Measurements from ENCODE around the gene ATP5PB.

ATP5PB gene

GRCh38 chr1:111488669-111489068, 39.4 kb downstream of the ATP5PB start:
- no peak for TF ChIP-seq CTCF (IDR thresholded peaks at IDR 0.05; ENCODE audit: low read depth, low read length, missing control alignments)
- no peak for DNase-seq (ENCODE audit: low read depth)
- no peak overlapping the region for H3K4me3 ChIP-seq (ENCODE audit: low read depth, low read length)

DNA sequence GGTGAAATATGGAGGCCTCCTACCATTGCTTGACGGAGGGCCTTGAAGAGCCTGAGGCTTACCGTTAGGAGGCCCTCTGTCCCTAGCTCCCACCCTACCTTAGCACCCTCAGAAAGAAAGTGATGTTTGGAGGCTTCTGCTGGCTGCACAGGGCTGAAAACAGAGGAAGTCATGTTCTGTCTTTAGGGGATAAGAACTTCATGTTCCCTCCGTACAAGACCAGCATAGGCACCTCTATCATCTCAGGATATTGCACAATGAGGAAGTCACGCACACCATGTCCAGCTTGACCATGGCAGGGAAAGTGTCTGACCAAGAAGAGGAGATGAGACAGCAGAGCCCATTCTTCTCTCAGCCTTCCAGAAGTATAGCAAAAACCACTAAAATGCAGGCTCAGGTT, 40.3 kb downstream of the ATP5PB start:
- TF ChIP-seq CTCF (IDR thresholded peaks at IDR 0.05; ENCODE audit: low read depth, low read length, missing control alignments): no peak
- no peak overlapping the region for H3K4me3 ChIP-seq (ENCODE audit: low read depth, low read length)
- no peak for DNase-seq (ENCODE audit: low read depth)

- TF ChIP-seq CTCF (IDR thresholded peaks at IDR 0.05; ENCODE audit: low read depth, low read length, missing control alignments): no peak
- H3K4me3 ChIP-seq (ENCODE audit: low read depth, low read length): no peak overlapping the region
- no peak for DNase-seq (ENCODE audit: low read depth)
These were observed 41.0 kb downstream of the ATP5PB start for GRCh38 chr1:111490220-111490619.

DNA sequence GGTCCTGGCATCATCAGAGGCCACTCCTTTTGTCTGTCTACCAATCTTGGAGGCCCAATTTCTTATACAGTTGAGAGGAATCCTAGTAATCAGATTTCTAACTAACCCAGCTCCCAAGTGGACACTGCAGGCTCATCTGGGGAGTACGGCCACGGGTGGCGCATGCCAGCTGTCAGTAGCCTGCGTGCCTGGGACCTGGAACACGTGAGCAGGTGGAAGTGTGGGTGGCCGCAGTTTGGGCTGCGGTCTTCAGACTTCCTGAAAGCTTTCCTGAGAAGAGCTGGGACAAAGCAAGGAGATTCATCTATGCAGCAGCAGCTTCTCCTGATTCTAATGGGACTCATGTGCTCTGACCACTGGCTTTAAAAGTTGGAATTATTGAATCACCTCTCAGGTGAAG, 41.8 kb downstream of the ATP5PB start:
- no peak for DNase-seq (ENCODE audit: low read depth)
- no peak for TF ChIP-seq CTCF (IDR thresholded peaks at IDR 0.05; ENCODE audit: low read depth, low read length, missing control alignments)
- no peak overlapping the region for H3K4me3 ChIP-seq (ENCODE audit: low read depth, low read length)

GRCh38 chr1:111496398-111496797, 47.1 kb downstream of the ATP5PB start:
- no peak for DNase-seq (ENCODE audit: low read depth)
- no peak overlapping the region for H3K4me3 ChIP-seq (ENCODE audit: low read depth, low read length)
- TF ChIP-seq CTCF (IDR thresholded peaks at IDR 0.05; ENCODE audit: low read depth, low read length, missing control alignments): no peak

- no peak for TF ChIP-seq CTCF (IDR thresholded peaks at IDR 0.05; ENCODE audit: low read depth, low read length, missing control alignments)
- no peak overlapping the region for H3K4me3 ChIP-seq (ENCODE audit: low read depth, low read length)
- DNase-seq (ENCODE audit: low read depth): no peak
These were observed 48.3 kb downstream of the ATP5PB start for GRCh38 chr1:111497592-111497991.

DNA sequence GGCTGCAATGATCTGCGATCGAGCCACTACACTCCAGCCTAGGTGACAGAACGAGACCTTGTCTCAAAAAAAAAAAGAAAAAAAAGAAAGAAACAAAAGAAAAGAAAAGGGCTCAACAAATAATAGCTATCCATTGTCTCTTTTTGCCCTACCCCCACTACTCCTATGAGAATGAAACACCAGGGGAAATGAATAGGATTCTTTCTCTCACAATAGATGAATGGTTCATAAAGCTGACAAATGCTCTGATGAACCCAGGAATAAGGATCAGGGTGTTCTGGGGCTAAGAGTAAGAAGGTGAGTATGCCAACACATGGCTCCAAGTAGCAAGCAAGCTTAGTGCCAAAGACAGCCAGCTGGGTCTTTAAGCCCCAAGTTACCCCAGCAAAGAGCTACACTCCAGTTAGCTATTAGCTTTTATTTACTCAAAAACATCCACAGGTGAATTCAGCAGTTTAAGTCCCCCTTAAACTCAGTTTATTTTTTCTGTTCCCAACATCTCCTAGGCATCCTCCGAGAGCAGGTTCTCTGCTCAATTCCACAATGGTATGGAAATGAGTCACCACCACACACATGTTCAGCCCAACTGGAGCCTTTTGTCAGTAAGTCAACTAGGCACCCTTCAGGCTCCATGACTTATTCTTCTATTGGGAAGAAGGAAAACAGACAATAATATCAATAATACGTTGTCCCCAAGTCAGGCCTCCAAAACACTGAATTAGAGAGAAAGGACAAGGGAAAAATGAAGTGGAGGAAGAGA, 49.9 kb downstream of the ATP5PB start:
- TF ChIP-seq CTCF (IDR thresholded peaks at IDR 0.05; ENCODE audit: low read depth, low read length, missing control alignments): no peak
- H3K4me3 ChIP-seq (ENCODE audit: low read depth, low read length): no peak overlapping the region
- DNase-seq (ENCODE audit: low read depth): no peak
